Prostate gland (tissue), 2 donors: ENCODE measurements around the gene ANKS3. TPM values are rescaled to one million over a fixed set of nuclear protein-coding genes. Genes with fewer than 3 reads are reported as not detected.

Source experiments
- DNase-seq: peaks from one replicate; pipeline ENCODE4 v3.0.0-alpha.2; 2019; ENCODE audit warnings: low spot score
- H3K27ac ChIP-seq, 2 donors: fragments of 200-600 bp; sonication (generic); 2 replicates each; pipeline ENCODE4 v1.5.1; 2017 to 2019
- H3K27me3 ChIP-seq: fragments of 200-600 bp; sonication (generic); replicated peaks from 2 replicates; pipeline ENCODE4 v1.5.1; 2019; ENCODE audit not compliant: insufficient read depth
- H3K36me3 ChIP-seq, 2 donors: fragments of 200-600 bp; sonication (generic); 1 replicate in 1 of 2; 2 replicates in 1 of 2; pipeline versions ENCODE4 v1.5.1 to v1.8.1; 2017 to 2019
- H3K4me1 ChIP-seq: fragments of 200-600 bp; sonication (generic); replicated peaks from 2 replicates; pipeline ENCODE4 v1.5.1; 2019
- H3K4me3 ChIP-seq, 2 donors: fragments of 200-600 bp; sonication (generic); 2 replicates each; pipeline ENCODE4 v1.5.1; 2017 to 2019
- H3K9me3 ChIP-seq: fragments of 200-600 bp; sonication (generic); 2 replicates; pipeline ENCODE4 v1.5.1; 2017
- CTCF ChIP-seq, 4 experiments: fragments of 200-600 bp in 2 of 4; fragments of 450-650 bp in 2 of 4; sonication (generic) in 2 of 4; IDR thresholded peaks; 1 replicate in 3 of 4; 2 replicates in 1 of 4; pipeline ENCODE4 v1.5.1; 2016 to 2019; ENCODE audit warnings: antibody characterized with exemption in 4 of 4, mild to moderate bottlenecking in 2 of 4, moderate library complexity in 2 of 4
- POLR2A ChIP-seq: fragments of 450-650 bp; IDR thresholded peaks from one replicate; pipeline ENCODE4 v1.6.1; 2016; ENCODE audit warnings: antibody characterized with exemption, mild to moderate bottlenecking
- POLR2AphosphoS5 ChIP-seq: sonication (generic); formaldehyde crosslinking; IDR thresholded peaks from one replicate; pipeline ENCODE4 v1.6.1; 2017; ENCODE audit warnings: antibody characterized with exemption
- WGBS: methylation state at CpG from one replicate; pipeline ENCODE4 v1.1.5; 2018; 5-methylcytosine and 5-hydroxymethylcytosine counted together
- intact Hi-C: fragments of 100-400 bp; cut with DNase I; formaldehyde crosslinking; loops from one replicate; pipeline ENCODE4 v1.14.2; 2022
- total RNA-seq, 2 donors: library from RNA; depleted of rRNA; stranded (reverse); fragments of >200 nt; gene quantifications; one replicate each; pipeline ENCODE4 v1.1.0, GENCODE V29; 2016

Gene ANKS3
- total RNA-seq, 2 donors from 2014 or later = 19.1 to 42.9 TPM

- no peak overlapping the region for H3K4me3 ChIP-seq
- no peaks in the 10 kb centered on the region for H3K36me3 ChIP-seq
- no peak for DNase-seq
- no peak for TF ChIP-seq POLR2A
- TF ChIP-seq CTCF (IDR thresholded peaks at IDR 0.05) = no peak
- TF ChIP-seq POLR2AphosphoS5 = no peak
- H3K9me3 ChIP-seq = no peaks in the 10 kb centered on the region
- H3K27me3 ChIP-seq = no peaks in the 10 kb centered on the region
- 67% methylated on average over 6 of the region's 8 CpGs for WGBS
- H3K4me1 ChIP-seq = no peaks in the 10 kb centered on the region
- intact Hi-C loops = no loop called here
- no peak overlapping the region for H3K27ac ChIP-seq
These were observed 46.7 kb downstream of the ANKS3 start for GRCh38 chr16:4687416-4687815.

DNA sequence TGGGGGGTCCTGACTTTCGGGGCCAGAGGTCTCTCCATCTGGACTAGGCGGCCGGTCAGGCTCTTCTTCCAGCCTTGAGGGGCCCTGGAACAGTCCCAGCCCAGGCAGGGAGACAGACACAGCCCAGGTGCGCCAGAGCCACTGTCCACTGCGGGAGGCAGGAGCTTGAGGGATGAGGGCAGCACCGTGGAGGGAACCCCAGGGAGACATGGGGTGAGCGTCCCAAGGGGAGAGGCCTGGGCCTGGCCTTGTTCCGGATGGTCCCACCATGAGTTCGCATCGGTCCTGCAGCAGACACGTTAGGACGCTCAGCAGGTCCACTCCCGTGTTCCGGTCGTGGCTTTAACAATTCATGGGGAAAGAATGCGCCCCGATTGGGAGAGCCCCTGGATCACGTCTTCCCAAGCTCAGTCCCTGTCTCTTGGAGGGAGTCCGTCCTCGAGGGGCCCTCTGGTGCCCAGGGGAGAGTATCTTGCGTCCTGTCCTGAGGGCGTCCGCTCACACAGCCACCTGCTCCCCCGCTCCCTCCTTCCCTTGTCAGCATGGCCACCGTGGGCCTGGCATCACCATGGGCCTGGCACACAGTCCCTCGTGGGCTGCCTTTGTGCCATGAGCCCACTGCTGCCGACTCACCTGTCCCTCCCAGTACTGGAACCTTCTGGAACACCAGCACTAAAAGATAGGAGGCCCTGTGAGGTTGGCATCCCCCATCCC lies 47.4 kb downstream of the ANKS3 start:
- no peaks in the 10 kb centered on the region for H3K36me3 ChIP-seq
- H3K27ac ChIP-seq = no peak overlapping the region
- no peaks in the 10 kb centered on the region for H3K4me1 ChIP-seq
- intact Hi-C loops = no loop called here
- H3K27me3 ChIP-seq = no peaks in the 10 kb centered on the region
- no peak for DNase-seq
- TF ChIP-seq CTCF (IDR thresholded peaks at IDR 0.05) = no peak
- TF ChIP-seq POLR2A = no peak
- no peak for TF ChIP-seq POLR2AphosphoS5
- 87% methylated on average over 24 of the region's 27 CpGs for WGBS
- H3K9me3 ChIP-seq = no peaks in the 10 kb centered on the region
- no peak overlapping the region for H3K4me3 ChIP-seq

GRCh38 chr16:4685776-4686496 lies 48.1 kb downstream of the ANKS3 start:
- intact Hi-C loops = no loop called here
- H3K4me1 ChIP-seq = peaks cover 6% of the 10 kb centered on the region
- H3K27me3 ChIP-seq = no peaks in the 10 kb centered on the region
- H3K27ac ChIP-seq = no peak overlapping the region
- H3K9me3 ChIP-seq = no peaks in the 10 kb centered on the region
- TF ChIP-seq POLR2AphosphoS5 (no peak), POLR2A (no peak), CTCF (IDR thresholded peaks at IDR 0.05) (no peak)
- DNase-seq = no peak
- H3K36me3 ChIP-seq = no peaks in the 10 kb centered on the region
- no peak overlapping the region for H3K4me3 ChIP-seq
- WGBS = 92% methylated on average over 34 of the region's 38 CpGs

- TF ChIP-seq POLR2A (no peak), CTCF (IDR thresholded peaks at IDR 0.05) (no peak)
These were observed 48.8 kb downstream of the ANKS3 start for GRCh38 chr16:4685292-4685691.

GRCh38 chr16:4684763-4685162 lies 49.3 kb downstream of the ANKS3 start:
- TF ChIP-seq POLR2A = no peak
- no peak for TF ChIP-seq CTCF (IDR thresholded peaks at IDR 0.05)
- no peak for TF ChIP-seq POLR2AphosphoS5
- intact Hi-C loops = no loop called here
- Histone ChIP-seq H3K4me3 (no peak overlapping the region), H3K27me3 (no peaks in the 10 kb centered on the region), H3K27ac (no peak overlapping the region), H3K4me1 (peaks cover 8% of the 10 kb centered on the region), H3K36me3 (no peaks in the 10 kb centered on the region), H3K9me3 (no peaks in the 10 kb centered on the region)
- 93% methylated on average over 13 of the region's 13 CpGs for WGBS
- no peak for DNase-seq

More at GRCh38 chr16:4685292-4685691, 48.8 kb downstream of the ANKS3 start:
- Histone ChIP-seq H3K27me3 (no peaks in the 10 kb centered on the region), H3K4me1 (peaks cover 8% of the 10 kb centered on the region), H3K36me3 (no peaks in the 10 kb centered on the region), H3K27ac (no peak overlapping the region), H3K4me3 (no peak overlapping the region), H3K9me3 (no peaks in the 10 kb centered on the region)
- intact Hi-C loops = no loop called here
- no peak for DNase-seq
- WGBS = 93% methylated on average over 13 of the region's 13 CpGs
